Choroid plexus epithelial cell (primary cell): ENCODE results near the gene AOPEP.

ENCODE experiments used
- DNase-seq: peaks from one replicate; pipeline ENCODE4 v3.0.0-alpha.2; 2010; ENCODE audit warnings: low read depth
- H3K4me3 ChIP-seq: 2 replicates; pipeline ENCODE4 v1.5.1; 2011; ENCODE audit warnings: low read depth, mild to moderate bottlenecking, control low read depth, low read length, moderate library complexity
- TF ChIP-seq, protein P1 (sequence below): conservative IDR thresholded peaks from 2 replicates; pipeline ENCODE4 v1.5.1; 2011; ENCODE audit warnings: low read depth, mild to moderate bottlenecking, control low read depth, inconsistent platforms, low read length, moderate library complexity

The AOPEP gene

GRCh38 chr9:94976077-94976476 is 249.6 kb downstream of the AOPEP start:
- no peak overlapping the region for H3K4me3 ChIP-seq
- TF ChIP-seq, protein P1, sequence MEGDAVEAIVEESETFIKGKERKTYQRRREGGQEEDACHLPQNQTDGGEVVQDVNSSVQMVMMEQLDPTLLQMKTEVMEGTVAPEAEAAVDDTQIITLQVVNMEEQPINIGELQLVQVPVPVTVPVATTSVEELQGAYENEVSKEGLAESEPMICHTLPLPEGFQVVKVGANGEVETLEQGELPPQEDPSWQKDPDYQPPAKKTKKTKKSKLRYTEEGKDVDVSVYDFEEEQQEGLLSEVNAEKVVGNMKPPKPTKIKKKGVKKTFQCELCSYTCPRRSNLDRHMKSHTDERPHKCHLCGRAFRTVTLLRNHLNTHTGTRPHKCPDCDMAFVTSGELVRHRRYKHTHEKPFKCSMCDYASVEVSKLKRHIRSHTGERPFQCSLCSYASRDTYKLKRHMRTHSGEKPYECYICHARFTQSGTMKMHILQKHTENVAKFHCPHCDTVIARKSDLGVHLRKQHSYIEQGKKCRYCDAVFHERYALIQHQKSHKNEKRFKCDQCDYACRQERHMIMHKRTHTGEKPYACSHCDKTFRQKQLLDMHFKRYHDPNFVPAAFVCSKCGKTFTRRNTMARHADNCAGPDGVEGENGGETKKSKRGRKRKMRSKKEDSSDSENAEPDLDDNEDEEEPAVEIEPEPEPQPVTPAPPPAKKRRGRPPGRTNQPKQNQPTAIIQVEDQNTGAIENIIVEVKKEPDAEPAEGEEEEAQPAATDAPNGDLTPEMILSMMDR, result no peak
- no peak for DNase-seq

GRCh38 chr9:94977416-94977815 is 250.9 kb downstream of the AOPEP start:
- no peak overlapping the region for H3K4me3 ChIP-seq
- DNase-seq, result no peak
- TF ChIP-seq, protein P1, result no peak

DNA sequence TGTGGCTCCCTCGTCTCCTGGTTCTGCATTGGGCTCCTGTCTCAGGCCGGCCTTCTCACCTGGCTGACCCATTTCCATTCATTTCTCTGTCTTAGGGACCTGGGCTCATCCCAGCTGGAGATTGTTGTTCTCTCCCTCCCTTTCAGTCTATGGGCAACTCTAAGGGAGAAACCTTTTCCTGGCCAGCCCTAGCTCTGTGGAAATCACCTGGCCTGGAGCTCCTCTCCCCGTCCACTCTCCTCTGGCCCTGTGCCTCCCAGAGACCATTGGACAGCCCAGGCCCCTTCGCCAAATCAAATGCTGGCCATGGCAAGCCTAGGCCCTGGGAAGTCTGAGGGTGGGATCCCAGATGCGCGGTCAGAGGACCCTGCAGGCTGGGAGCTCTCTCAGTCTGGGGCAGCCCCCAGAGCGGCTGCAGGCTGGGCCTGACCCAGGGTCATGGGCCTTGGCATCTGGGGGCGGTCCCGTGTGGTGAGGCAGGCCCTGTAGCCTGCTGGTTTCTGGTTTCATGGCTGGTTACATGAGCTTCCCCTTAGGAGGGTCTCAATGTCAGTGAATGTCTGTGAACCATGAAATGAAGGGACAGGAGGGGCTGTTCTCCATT is 253.5 kb downstream of the AOPEP start:
- TF ChIP-seq, protein P1, result no peak
- DNase-seq, result no peak

DNA sequence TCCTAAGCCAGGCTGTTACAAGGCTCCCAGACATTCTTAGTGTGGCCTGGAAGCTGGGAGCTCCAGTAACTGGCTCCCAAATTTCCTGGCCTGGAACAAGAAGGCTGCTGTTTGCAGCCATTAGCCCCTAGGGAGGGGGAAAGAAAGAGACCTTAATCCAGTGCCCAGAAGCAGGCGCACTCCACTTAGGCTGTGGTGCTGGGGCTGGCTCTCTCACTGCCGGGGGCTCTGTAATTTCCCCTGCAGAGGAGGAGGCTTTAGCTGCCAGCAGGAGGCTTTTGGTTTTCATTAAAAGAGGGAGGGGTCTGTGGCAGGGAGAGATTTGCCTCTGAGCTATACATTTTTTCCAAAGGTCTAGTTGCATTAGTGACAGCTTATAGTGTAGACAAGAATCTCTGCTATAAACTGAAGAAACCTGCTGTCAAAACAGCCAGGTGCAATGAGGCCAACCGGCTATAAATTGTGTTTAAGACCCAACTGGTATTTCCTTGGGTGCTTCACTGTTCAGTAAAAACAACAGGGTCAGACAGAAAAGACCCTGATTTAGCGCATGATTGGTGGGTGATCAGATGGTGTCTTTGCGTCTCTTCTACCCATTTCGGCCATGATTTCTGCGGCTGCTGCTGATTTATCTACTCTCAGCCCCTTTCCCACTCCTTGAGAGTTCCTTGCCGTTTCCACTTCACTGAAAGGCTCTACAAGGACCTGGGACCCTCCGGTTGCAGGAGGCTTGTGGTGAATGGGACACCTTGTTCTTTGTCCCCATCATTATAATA is 254.6 kb downstream of the AOPEP start:
- H3K4me3 ChIP-seq, result no peak overlapping the region
- DNase-seq, result no peak
- TF ChIP-seq, protein P1, result no peak

More for the DNA sequence above, 253.5 kb downstream of the AOPEP start:
- H3K4me3 ChIP-seq, result no peak overlapping the region

DNA sequence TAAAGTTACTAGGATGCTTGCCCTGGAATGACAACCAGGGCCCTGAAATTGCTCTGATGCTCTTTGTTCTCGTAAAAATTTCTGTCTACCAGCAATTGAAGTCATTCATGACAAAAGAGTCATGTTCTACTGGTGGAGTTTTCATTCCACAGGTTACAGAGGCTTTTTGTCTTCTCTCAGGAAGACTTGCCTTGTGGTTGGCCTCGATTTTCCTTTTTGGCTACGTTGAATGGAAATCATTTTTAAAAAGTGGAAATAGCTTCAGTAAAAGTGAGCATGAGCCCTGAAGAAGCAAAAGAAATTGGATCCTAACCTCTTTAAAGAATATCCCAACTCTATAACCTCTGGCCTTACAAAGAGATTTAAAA is 255.2 kb downstream of the AOPEP start:
- H3K4me3 ChIP-seq, result no peak overlapping the region
- no peak for DNase-seq
- TF ChIP-seq, protein P1, result no peak

DNA sequence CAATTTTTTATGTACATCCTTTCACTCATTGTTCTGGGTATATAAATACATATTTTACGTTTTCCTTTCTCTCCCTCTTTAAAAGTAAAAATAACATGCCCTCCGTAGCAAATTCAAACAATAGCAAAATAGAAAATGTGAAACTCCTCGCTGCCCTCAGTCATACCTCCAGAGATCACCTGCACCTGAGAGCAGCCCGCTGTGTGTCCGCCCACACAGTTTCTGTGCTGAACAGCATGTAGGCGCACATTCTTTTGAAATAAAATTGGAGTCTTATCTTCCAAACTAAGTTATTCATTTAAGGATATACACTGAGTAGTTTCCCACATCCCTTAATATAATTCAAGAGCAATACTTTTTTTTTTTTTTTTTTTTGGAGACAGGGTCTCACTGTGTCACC is 255.7 kb downstream of the AOPEP start:
- TF ChIP-seq, protein P1, result no peak
- no peak overlapping the region for H3K4me3 ChIP-seq
- no peak for DNase-seq

DNA sequence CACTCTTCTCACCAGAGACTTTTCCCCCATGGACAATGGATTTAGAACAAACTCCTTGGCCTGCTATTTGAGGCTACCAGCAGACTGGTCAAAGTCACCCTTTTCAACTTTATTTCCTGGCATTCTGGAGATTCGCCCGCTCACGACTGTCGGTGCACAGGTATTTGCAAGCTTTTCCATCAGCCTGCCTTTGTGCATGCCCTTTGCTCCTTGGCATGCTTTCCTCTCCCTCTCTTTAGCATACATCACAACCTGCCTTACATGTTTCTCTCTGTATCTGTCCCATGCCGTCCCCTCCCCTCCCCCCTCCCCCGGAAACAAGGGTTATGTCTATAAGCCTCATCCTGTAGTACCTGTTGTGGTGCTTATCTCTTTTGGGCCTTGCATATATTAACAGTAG is 257.1 kb downstream of the AOPEP start:
- no peak overlapping the region for H3K4me3 ChIP-seq
- DNase-seq, result no peak
- TF ChIP-seq, protein P1, result no peak
